ENCODE measurements around the gene EIF3A. TPM values are rescaled to one million over a fixed set of nuclear protein-coding genes. Genes with fewer than 3 reads are reported as not detected.
A peak's percentile ranks its signal among the peaks of the same experiment; 100 is the strongest.
"Not testable (repeated sequence)": the region's sequence is repeated elsewhere in the genome, so short reads cannot be mapped to it uniquely, and the experiment has no call there.

EIF3A gene
- total RNA-seq, 1 experiment from 2014 or later: 57.4 TPM

DNA sequence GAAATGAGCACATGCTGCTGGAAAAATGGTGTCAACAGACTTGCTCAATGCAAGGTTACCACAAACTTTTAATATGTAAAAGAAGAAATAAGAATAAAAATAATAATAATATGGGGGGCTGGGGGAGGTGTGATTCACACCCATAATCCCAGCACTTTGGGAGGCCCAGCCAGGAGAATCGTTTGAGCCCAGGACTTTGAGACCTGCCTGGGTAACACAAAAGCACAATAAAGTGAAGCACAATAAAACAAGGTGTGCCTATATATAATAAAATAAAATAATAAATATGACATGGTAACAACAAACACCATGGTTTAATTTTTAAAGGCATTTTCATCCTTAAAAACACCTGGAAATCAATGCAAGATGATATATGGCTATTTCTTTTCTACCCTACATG lies 25.1 kb downstream of the EIF3A start:
- no peak for DNase-seq (ENCODE audit: low spot score)

DNA sequence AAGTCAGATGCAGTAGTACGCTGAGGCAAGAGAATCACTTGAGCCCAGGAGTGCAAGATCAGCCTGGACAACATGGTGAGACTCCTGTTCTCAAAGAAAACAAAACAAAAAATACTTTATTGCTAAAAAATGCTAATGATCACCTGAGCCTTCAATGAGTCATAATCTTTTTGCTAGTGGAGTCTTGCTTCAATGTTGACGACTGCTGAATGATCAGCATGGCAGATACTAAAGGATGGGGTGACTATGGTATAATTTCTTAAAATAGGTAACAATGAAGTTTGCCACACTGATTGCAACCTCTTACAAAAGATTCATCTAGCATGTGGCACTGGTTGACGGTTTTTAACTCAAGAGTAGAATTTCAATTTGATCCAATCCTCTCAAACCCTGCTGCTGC lies 28.8 kb downstream of the EIF3A start:
- no peak for DNase-seq (ENCODE audit: low spot score)

GRCh38 chr10:119049777-119050176 lies 30.8 kb downstream of the EIF3A start:
- DNase-seq (ENCODE audit: low spot score): no peak

DNA sequence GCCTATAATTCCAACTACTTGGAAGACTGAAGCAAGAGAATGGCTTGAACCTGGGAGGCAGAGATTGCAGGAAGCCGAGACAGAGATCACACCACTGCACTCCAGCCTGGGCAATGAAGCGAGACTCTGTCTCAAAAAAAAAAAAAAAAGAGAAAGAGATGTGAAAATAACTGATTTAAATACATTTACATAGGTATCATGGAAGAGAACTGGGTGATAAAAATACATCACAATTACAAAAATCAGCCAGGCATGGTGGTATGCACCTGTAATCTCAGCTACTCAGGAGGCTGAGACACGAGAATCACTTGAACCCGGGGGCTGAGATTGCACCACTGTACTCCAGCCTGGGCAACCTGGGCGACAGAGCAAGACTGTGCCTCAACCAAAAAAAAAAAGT lies 31.3 kb downstream of the EIF3A start:
- DNase-seq (ENCODE audit: low spot score): no peak

- no peak for DNase-seq (ENCODE audit: low spot score)
Measured at GRCh38 chr10:119045561-119045960, 35.1 kb downstream of the EIF3A start.

- DNase-seq (ENCODE audit: low spot score): no peak
Measured at GRCh38 chr10:119042169-119042568, 38.4 kb downstream of the EIF3A start.

DNA sequence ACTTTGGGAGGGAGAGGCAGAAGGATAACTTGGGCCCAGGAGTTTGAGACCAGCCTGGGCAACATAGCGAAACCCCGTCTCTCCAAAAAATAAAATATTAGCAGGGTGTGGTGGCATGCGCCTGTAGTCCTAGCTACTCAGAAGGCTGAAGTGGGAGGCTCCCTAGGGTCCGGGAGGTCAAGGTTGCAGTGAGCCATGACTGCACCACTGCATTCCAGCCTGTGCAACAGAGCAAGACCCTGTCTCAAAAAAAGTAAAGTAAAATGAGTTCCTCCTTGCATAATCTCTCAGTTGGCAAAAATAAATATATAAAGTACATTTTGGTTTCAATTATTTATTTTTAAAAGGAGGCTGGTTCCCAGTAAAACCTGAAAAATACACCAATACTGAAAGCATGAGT lies 39.3 kb downstream of the EIF3A start:
- DNase-seq (ENCODE audit: low spot score): no peak

- no peak for DNase-seq (ENCODE audit: low spot score)
Measured at GRCh38 chr10:119039161-119039560, 41.5 kb downstream of the EIF3A start.

- no peak for DNase-seq (ENCODE audit: low spot score)
Measured at GRCh38 chr10:119031496-119032059, 49.0 kb downstream of the EIF3A start.

DNA sequence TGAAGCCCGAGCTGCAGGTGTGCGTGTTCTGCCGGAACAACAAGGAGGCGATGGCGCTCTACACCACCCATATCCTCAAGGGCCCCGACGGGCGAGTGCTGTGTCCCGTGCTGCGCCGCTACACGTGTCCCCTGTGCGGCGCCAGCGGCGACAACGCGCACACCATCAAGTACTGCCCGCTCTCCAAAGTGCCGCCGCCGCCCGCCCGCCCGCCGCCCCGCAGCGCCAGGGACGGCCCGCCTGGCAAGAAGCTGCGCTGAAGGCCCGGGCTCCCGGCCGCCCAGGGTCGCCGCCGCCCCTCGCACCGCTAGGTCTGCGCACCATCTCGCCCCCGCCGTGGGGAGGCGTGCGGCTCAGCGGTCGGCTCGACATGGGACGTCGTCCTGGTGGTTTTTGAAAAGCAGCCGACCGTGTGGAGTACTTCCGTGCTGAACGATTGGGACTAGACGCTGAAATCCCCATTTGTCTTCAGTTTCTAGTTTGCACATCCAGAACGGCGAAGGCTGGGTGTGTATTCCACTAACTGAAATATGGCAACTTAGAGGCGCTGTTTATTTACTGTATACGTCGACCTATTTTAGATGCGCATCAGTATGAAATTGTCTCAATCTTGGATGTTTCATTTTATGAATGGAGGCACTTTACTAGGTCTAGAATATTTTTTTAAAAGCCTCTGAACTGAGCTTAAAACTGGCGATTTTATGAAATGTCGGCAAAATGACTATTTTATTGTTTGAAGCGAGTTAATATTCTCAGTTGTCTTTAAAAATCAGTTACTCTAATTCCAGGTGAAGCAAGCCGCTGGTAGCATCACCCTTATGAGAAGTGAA lies 50.0 kb downstream of the EIF3A start:
- DNase-seq (ENCODE audit: low spot score): peak; percentile 50

DNA sequence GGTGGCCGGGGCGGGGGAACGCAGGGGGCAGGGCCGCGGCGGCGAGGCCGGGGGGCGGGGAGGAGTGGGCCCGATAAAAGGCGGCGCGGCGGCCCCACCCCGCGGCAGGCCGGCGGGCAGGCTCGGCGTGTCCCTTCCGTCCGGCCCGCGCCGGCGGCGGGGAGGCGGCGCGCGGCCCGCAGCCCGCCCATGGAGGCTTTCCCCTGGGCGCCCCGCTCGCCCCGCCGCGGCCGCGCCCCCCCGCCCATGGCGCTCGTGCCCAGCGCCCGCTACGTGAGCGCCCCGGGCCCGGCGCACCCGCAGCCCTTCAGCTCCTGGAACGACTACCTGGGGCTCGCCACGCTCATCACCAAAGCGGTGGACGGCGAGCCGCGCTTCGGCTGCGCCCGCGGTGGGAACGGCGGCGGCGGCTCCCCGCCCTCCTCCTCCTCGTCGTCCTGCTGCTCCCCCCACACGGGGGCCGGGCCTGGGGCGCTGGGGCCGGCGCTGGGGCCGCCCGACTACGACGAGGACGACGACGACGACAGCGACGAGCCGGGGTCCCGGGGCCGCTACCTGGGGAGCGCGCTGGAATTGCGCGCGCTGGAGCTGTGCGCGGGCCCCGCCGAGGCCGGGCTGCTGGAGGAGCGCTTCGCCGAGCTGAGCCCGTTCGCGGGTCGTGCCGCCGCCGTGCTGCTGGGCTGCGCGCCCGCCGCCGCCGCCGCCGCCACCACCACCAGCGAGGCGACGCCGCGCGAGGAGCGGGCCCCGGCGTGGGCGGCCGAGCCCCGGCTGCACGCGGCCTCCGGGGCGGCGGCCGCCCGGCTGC lies 50.8 kb downstream of the EIF3A start, which contains the start of gene NANOS1:
NANOS1 (plus strand) TSS at position 102 of the 808 bp plus-strand sequence; CDS start at position 190, 88 bp downstream.
- no peak for DNase-seq (ENCODE audit: low spot score)

DNA sequence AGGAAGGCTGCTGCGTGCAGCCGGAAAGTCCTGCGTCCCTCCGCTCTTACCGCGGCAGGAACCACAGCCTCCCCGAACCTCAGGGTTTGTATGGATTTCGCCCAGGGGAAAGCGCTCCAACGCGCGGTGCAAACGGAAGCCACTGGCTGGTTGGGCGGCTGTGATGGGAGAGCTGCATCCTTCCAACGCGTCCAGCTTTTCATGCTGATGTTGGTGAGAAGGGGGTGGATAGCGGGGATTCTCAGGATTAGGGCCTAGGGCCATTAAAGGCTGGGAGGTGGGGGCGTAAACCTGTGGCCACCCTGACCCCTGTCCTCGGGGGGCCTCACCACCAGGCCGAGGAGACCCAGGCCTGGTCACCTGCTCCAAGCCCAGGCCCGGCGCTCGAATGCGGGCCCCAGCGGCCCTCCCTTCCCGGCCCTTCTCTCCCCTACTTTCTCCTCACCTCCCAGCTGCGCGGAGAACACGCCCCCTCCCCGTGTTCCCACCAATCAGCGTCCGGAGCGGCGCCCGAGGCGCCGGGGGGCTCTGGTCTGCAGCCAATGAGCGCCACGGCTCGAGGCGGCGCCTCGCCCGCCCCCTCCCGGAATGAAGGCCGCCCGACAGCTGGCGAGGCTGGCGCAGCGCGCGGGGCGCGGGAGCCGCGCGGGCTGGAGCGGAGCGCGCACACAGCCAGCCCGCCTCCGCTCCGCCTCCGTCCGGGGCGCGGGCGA lies 51.6 kb downstream of the EIF3A start:
- peak; percentile 57 for DNase-seq (ENCODE audit: low spot score)

DNA sequence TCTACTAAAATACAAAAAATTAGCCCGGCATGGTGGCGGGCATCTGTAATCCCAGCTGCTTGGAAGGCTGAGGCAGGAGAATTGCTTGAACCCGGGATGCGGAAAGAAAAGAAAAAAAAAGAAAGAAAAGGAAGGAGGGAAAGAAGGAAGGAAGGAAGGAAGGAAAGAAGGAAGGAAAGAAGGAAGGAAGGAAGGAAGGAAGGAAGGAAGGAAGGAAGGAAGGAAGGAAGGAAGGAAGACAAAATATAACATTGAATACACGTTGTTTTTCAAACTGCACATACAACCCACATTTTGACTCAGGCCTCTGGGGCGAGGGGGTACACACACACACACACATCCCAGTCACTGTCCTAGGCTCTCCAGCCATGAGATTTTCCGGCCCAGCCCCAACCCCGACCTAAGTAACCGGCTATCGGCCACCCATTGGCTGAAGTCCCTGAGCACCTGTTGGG lies 52.1 kb downstream of the EIF3A start:
- not testable (repeated sequence) for DNase-seq (ENCODE audit: low spot score)

- no peak for DNase-seq (ENCODE audit: low spot score)
Measured at GRCh38 chr10:119026301-119027110, 54.1 kb downstream of the EIF3A start.

DNA sequence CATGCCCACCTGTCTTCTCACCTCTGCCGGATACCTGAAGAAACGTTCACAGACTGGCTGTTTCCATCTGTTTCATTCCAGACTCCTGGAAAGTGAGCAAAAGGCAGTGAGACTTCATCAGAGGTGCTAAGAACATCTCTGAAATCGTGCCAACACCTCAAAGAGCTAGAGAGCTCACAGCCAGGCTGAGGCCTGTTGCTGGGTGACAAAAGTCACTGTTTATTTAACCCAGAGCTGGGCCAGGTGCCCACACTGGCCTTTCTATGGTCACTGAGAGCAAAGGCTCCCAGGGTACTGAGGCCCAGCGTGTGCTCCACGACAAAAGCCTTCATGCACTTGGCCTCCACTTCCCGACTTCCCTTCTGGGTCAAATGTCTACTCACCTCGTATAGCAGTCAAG lies 54.8 kb downstream of the EIF3A start:
- no peak for DNase-seq (ENCODE audit: low spot score)

- peak; percentile 75 for DNase-seq (ENCODE audit: low spot score)
Measured at GRCh38 chr10:119025336-119025735, 55.3 kb downstream of the EIF3A start.

GRCh38 chr10:119024882-119025281 lies 55.7 kb downstream of the EIF3A start:
- DNase-seq (ENCODE audit: low spot score): no peak

GRCh38 chr10:119023553-119023868 lies 57.1 kb downstream of the EIF3A start:
- no peak for DNase-seq (ENCODE audit: low spot score)

DNA sequence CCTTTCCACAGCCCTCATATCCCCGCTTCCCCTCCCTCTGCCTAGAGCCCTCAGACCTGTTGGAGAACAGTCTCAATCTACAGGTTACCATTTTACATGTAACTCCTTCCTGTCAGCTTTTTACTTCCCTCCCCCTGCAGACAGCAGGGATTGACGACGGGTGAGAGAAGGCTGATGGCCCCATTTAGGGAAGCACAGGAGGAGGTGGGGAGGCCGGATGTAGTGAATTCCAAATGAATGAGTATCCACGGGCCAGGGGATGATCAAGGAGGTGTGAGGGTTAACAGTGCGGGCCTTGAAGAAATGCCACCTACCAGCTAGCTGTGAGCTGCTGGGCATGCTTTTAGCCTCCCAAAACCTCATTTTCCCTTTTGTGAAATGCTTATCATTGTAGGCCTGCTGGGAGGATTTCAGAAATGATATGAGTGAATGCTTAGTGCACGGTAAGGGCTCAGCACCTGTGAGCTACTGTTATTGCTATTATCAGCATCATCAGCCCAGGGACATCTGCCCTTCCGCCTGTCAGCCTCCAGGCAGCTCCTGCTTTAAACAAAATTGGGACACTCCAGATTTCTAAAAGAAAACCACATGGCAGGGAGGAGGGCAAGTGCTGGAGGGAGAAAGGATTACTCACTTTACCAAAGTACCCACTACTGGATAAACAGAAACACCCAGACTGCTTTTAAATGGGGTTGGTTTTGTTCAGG lies 57.6 kb downstream of the EIF3A start:
- DNase-seq (ENCODE audit: low spot score): peak; percentile 82

DNA sequence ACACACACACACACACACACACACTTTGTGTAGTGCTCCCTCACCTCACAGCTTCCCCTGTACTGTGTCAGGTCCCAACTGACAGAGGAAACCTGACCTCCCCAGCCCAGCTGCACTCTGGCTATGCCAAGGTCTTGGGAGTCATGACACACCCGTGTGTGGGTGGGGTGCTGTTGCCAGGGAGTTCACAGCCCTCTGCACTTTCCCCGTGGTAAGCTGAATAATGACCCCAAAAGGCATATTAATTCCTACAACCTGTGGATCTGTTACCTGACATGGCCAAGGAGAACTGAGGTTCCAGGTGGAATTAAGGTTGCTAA lies 60.0 kb downstream of the EIF3A start:
- DNase-seq (ENCODE audit: low spot score): no peak

DNA sequence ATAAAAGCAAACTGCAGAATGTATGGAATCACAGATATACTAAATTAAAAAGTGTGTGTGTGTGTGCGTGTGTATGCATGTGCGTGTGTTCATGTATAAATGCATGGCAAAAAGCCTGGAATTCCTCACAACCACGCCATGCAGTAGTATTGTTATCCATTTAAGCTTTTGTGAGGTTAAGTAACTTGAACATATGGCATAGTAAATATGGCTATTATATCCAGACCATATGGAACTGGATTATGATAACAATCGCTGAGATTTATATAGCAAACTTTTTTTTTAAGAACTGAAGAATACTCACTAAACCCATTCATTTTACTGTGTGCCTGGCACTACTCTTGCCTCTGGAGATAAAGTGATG lies 73.4 kb downstream of the EIF3A start:
- DNase-seq (ENCODE audit: low spot score): no peak
